Right forelimb (tissue), 1 donor: ENCODE results near the gene PIGC.

Experiments
- DNase-seq: peaks from one replicate; pipeline ENCODE4 v3.0.0-alpha.2; 2018

The PIGC gene

DNA sequence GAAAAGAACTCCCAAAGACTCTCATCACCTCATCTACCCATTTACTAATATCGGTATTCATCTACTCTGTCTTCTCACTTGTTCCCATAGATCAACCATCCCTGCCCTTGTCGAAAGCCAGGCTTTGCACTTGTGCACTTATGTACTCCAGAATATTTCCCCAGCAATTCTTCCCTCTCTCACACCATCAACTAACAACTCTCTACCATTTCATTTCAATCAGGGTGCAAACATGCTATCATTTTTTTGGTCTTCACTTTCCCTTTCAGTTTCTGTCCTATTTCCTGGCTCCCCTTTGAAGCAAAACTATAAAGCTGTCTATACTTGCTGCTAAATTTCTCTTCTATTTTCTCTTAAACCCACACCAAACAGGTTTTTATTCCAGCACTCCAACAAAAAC is 16.7 kb downstream of the PIGC start:
- no peak for DNase-seq

GRCh38 chr1:172425339-172425738 is 18.5 kb downstream of the PIGC start:
- DNase-seq: no peak

DNA sequence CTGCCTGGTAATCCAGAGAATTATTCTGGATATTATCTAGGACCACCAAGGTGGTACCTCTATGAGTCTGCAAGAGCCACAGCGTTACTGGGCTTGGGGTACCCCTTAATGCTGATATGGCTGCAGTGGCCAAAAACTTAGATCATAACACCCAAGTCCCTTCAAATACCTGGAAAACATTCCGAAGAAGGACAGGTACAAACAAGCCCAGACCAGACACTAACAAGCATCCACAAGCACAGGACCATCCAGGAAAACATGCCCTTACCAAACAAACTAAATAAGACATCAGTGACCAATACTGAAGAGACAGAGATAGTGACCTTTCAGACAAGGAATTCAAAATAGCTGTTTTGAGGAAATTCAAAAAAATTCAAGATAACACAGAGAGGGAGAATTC is 20.5 kb downstream of the PIGC start:
- no peak for DNase-seq

DNA sequence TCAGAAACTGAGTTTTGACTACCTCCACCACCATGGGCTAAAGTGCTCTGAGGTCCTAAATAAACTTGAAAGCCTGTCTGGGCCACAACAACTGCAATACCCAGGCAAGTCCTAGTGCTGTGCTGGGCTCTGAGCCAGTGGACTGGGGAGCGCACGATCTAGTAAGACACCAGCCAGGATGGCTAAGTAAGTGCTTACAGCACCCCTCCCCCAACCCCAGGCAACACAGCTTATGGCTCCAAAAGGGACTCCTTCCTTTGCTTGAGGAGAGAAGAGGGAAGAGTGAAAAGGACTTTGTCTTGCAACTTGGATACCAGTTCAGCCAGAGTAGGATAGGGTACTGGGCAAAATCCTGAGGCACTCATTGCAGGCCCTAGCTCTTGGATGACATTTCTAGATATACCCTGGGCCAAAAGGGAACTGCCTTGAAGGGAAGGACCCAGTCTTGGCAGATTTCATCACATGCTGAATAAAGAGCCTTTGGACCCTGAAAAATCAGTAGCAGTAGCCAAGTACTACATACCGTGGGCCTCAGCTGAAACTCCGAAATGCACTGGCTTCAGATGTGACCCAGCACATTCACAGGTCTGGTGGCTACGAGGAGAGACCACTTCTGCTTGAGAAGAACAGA is 21.8 kb downstream of the PIGC start:
- DNase-seq: no peak

GRCh38 chr1:172420385-172420784 is 23.5 kb downstream of the PIGC start, which contains the start of gene C1orf105:
Gene C1orf105 (plus strand): TSS chr1:172420685. CDS start chr1:172420886, 201 bp downstream.
- DNase-seq: no peak

GRCh38 chr1:172417557-172417956 is 26.3 kb downstream of the PIGC start:
- no peak for DNase-seq

DNA sequence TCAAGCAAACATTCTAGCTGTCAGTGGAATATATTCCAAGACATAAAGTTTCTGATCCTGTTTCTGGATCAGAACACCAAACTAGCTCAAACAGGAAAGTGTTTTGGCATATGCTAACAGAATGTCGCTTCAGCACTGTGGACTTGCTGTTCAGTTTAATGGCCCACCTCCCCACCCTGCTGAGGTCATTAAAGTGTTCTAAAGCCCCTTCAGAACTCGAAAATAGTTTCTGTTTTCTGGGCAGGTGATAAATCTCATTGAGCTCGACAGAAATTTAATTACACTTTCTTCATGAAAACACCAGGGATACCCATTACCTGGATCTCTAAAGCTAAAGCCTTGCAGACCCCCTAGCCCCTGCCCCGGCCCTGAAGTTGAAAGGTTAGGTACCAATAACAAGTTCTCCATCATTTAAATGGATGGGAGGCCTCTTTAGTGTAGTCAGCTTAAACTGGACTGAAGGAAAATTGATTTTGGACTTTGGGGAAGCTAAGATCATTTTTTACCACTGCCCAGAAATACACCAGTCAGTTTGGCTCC is 27.3 kb downstream of the PIGC start:
- no peak for DNase-seq

GRCh38 chr1:172414331-172414730 is 29.5 kb downstream of the PIGC start:
- no peak for DNase-seq

GRCh38 chr1:172411791-172412338 is 32.0 kb downstream of the PIGC start:
- DNase-seq: no peak

DNA sequence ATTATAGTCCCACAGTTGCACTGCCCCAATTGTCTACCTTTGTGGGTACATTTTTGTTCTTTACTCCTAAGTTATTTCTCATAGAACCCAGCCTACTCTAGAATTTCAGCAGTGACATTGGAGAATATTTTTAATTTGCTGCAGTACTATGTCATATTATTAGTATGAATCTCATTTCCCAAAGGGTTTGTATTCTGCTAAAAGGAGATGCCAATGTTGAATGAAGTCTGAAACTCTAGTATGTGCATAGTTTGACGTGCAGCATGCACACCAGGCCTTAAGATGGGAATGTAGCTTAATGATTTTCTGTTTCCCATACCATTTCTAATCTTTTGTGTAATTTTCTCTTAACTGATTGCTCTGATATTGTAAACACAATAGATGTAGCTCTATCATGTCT is 33.8 kb downstream of the PIGC start:
- no peak for DNase-seq

GRCh38 chr1:172408958-172409357 is 34.9 kb downstream of the PIGC start:
- no peak for DNase-seq

GRCh38 chr1:172406968-172407367 is 36.9 kb downstream of the PIGC start:
- no peak for DNase-seq

GRCh38 chr1:172405912-172406311 is 38.0 kb downstream of the PIGC start:
- DNase-seq: no peak

GRCh38 chr1:172404121-172404520 is 39.7 kb downstream of the PIGC start:
- no peak for DNase-seq

- DNase-seq: no peak
Observed at GRCh38 chr1:172402878-172403569, 40.8 kb downstream of the PIGC start.

- DNase-seq: no peak
Observed at GRCh38 chr1:172401892-172402291, 42.0 kb downstream of the PIGC start.

GRCh38 chr1:172401477-172401876 is 42.4 kb downstream of the PIGC start:
- no peak for DNase-seq

GRCh38 chr1:172400722-172401105 is 43.2 kb downstream of the PIGC start:
- no peak for DNase-seq

- DNase-seq: peak; percentile 51
Observed at GRCh38 chr1:172399756-172400721, 43.8 kb downstream of the PIGC start.

DNA sequence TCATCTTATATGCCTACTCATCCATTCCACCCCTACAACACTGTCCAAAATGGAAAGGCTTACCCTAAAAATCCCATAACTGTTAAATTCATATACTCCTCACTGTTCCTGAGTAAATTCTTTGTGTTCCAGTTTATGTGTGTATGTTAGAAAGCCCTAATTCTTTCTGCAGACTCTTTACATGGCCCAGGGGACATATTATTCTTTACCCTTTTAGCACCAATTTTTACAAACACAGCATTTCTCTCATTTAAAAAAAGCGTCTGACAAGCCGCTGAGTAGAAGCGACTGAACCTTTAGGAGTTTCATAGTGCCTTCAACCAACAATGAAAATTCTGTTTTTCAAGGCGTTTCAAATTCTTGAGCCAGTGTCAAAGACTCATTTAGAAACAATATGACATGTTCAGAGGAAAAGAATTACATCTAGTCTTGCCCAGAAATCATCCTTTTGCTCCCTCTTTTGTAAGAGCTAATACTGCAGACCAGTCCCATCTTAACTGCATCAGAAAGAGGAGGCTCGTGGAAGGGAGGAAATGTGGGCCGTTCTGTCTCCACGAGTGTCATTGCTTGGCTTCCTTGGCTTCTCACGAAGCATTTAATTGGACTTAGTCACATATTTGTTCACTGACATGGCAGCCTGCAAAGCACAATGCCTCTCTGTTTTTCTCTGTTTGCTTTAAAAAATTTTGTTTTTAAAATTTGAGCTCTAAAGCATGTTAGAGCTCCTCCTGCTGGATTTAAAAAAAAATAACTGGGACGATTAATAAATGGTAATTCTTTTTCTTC is 44.7 kb downstream of the PIGC start:
- DNase-seq: peak; percentile 82

GRCh38 chr1:172398193-172398592 is 45.7 kb downstream of the PIGC start:
- no peak for DNase-seq

GRCh38 chr1:172397633-172398032 is 46.2 kb downstream of the PIGC start:
- no peak for DNase-seq
